ENCODE data around the gene TNS1. TPM values are rescaled to one million over a fixed set of nuclear protein-coding genes. Genes with fewer than 3 reads are reported as not detected.

TNS1 gene
- total and polyA plus RNA-seq, 10 of the 15 experiments (the other 5 are each of a cell fraction or from before 2014, with no cell fraction given) = 0.05 to 0.44 TPM; not detected in 8

- POLR2A ChIA-PET = interaction anchor here (1.0 kb wide), 1 partner anchor 266 kb away, joined by 3 read pairs; no protein-coding TSS in a partner anchor
- Histone ChIP-seq H3K9me3 (replicated peaks; ENCODE audit: control insufficient read depth, insufficient read depth, low read length) (peaks cover 19% of the 10 kb centered on the region), H3K79me2 (ENCODE audit: control insufficient read depth, insufficient read depth, low read length) (no peaks in the 10 kb centered on the region), H4K20me1 (ENCODE audit: control insufficient read depth, insufficient read depth) (no peaks in the 10 kb centered on the region), H3K27me3 (replicated peaks in 1 of 2; ENCODE audit: control insufficient read depth in 2 of 2, insufficient read depth in 2 of 2, low read length in 1 of 2) (no peaks in the 10 kb centered on the region), H3K9ac (ENCODE audit: control insufficient read depth, insufficient read depth, low read length) (no peak overlapping the region), H3K36me3 (ENCODE audit: control insufficient read depth in 2 of 2, insufficient read depth in 2 of 2, low read length in 1 of 2) (no peaks in the 10 kb centered on the region), H2AFZ (ENCODE audit: control insufficient read depth, low read depth, low read length) (no peak overlapping the region), H3K27ac (ENCODE audit: control insufficient read depth, insufficient read depth) (no peak overlapping the region), H3K4me1 (ENCODE audit: control insufficient read depth, insufficient read depth, low read length) (peaks cover 36% of the 10 kb centered on the region; the same call in 1 of the 2 replicates), H3K4me2 (ENCODE audit: control insufficient read depth, insufficient read depth) (no peak overlapping the region), H3K4me3 (no peak overlapping the region)
- 68% methylated on average over 5 of the region's 5 CpGs for WGBS (ENCODE audit: insufficient coverage, insufficient replicate concordance, low lambda C conversion rate, missing lambda C conversion rate)
- DNase-seq (ENCODE audit: low read depth, low spot score) = no peak
- CTCF ChIA-PET = interaction anchor here (1.1 to 3.1 kb wide), 2 partner anchors 8 to 258 kb away, joined by 3 to 13 read pairs; no protein-coding TSS in a partner anchor
- SMC1A ChIA-PET (ENCODE audit: uncharacterized antibody, unreplicated experiment) = no interaction called here
- in situ Hi-C loops (cut with MboI) (no loop called here), intact Hi-C loops (cut with micrococcal nuclease; ENCODE audit: unreplicated experiment) (no loop called here)
- ATAC-seq = no peak
- TF ChIP-seq ZBED1 (IDR thresholded peaks at IDR 0.05; ENCODE audit: borderline replicate concordance) (no peak), KLF5 (IDR thresholded peaks at IDR 0.05; ENCODE audit: partially characterized antibody) (no peak), BHLHE40 (IDR thresholded peaks at IDR 0.05; ENCODE audit: borderline replicate concordance in 1 of 2, low read depth in 2 of 2, low read length in 1 of 2) (no peak), GABPA (IDR thresholded peaks at IDR 0.05; ENCODE audit: low read depth) (no peak), MYB (IDR thresholded peaks at IDR 0.05; ENCODE audit: borderline replicate concordance, low read depth, low read length) (no peak), YY1 (IDR thresholded peaks at IDR 0.05; ENCODE audit: low read depth, low read length) (no peak), ESRRA (IDR thresholded peaks at IDR 0.05; ENCODE audit: low read length) (no peak), RCOR1 (conservative IDR thresholded peaks at IDR 0.05; ENCODE audit: low read depth, low read length) (no peak), FOXK2 (IDR thresholded peaks at IDR 0.05) (no peak), SMARCA5 (IDR thresholded peaks at IDR 0.05) (no peak), PRDM15 (CRISPR knock-in tag; IDR thresholded peaks at IDR 0.05) (no peak), BCL11A (IDR thresholded peaks at IDR 0.05; ENCODE audit: low read depth, low read length) (no peak), KDM1A (IDR thresholded peaks at IDR 0.05; ENCODE audit: borderline replicate concordance) (no peak)
- RAD21 ChIA-PET (ENCODE audit: unreplicated experiment) = no interaction called here
- no peak for FAIRE-seq
- BruUV-seq (replicated peaks) = no TSS peak
Observed at GRCh38 chr2:218043701-218044109, 40.9 kb upstream of the TNS1 start.
